ENCODE data around the gene KRT7. TPM values are rescaled to one million over a fixed set of nuclear protein-coding genes. Genes with fewer than 3 reads are reported as not detected.

KRT7 gene
- total RNA-seq, 1 experiment from 2014 or later, result 13.9 TPM

- H3K9me3 ChIP-seq, result no peaks in the 10 kb centered on the region
- H3K27me3 ChIP-seq (replicated peaks; ENCODE audit: control insufficient read depth, insufficient read depth, low read length), result no peaks in the 10 kb centered on the region
- no TSS peak for BruUV-seq (replicated peaks)
- no peak for TF ChIP-seq CTCF (IDR thresholded peaks at IDR 0.05; ENCODE audit: insufficient read depth in 1 of 2, low read depth in 1 of 2, low read length in 1 of 2, severe bottlenecking in 1 of 2, unreplicated experiment in 1 of 2)
- CTCF ChIA-PET, result no interaction called here
- intact Hi-C loops (cut with micrococcal nuclease; ENCODE audit: unreplicated experiment), result no loop called here
- no peak overlapping the region for H3K4me3 ChIP-seq (ENCODE audit: low read depth, low read length)
- peaks cover 7% of the 10 kb centered on the region; the same call in 1 of the 2 replicates for H3K4me1 ChIP-seq
- Mint-ChIP-seq H3K27ac (ENCODE audit: unreplicated experiment) (peak overlapping the region; percentile 20), H3K27me3 (ENCODE audit: insufficient read depth, unreplicated experiment) (no peaks in the 10 kb centered on the region), H3K36me3 (ENCODE audit: insufficient read depth, unreplicated experiment) (no peaks in the 10 kb centered on the region), H3K4me3 (ENCODE audit: unreplicated experiment) (no peak overlapping the region), H3K4me1 (ENCODE audit: low read depth, unreplicated experiment) (peaks cover 6% of the 10 kb centered on the region), H3K9me3 (ENCODE audit: unreplicated experiment) (no peaks in the 10 kb centered on the region)
- POLR2A ChIA-PET, result no interaction called here
- no peaks in the 10 kb centered on the region for H3K36me3 ChIP-seq (ENCODE audit: control insufficient read depth, insufficient read depth, low read length)
- DNase-seq, result no peak
These were observed 30.5 kb upstream of the KRT7 start for GRCh38 chr12:52202361-52203078.

- H3K27ac Mint-ChIP-seq (ENCODE audit: unreplicated experiment), result peak overlapping the region; percentile 20
- no peaks in the 10 kb centered on the region for H3K36me3 ChIP-seq (ENCODE audit: control insufficient read depth, insufficient read depth, low read length)
- H3K9me3 Mint-ChIP-seq (ENCODE audit: unreplicated experiment), result no peaks in the 10 kb centered on the region
- H3K27me3 ChIP-seq (replicated peaks; ENCODE audit: control insufficient read depth, insufficient read depth, low read length), result no peaks in the 10 kb centered on the region
- H3K9me3 ChIP-seq, result no peaks in the 10 kb centered on the region
- BruUV-seq (replicated peaks), result no TSS peak
- ChIA-PET CTCF (interaction anchor here (0.5 kb wide), 1 partner anchor 31 kb away, joined by 3 read pairs; no protein-coding TSS in a partner anchor), POLR2A (no interaction called here)
- H3K36me3 Mint-ChIP-seq (ENCODE audit: insufficient read depth, unreplicated experiment), result no peaks in the 10 kb centered on the region
- DNase-seq, result peak; percentile 34 to 50
- peaks cover 7% of the 10 kb centered on the region; the same call in 1 of the 2 replicates for H3K4me1 ChIP-seq
- no peak overlapping the region for H3K4me3 ChIP-seq (ENCODE audit: low read depth, low read length)
- intact Hi-C loops (cut with micrococcal nuclease; ENCODE audit: unreplicated experiment), result no loop called here
- H3K4me1 Mint-ChIP-seq (ENCODE audit: low read depth, unreplicated experiment), result peaks cover 6% of the 10 kb centered on the region
- H3K27me3 Mint-ChIP-seq (ENCODE audit: insufficient read depth, unreplicated experiment), result no peaks in the 10 kb centered on the region
- TF ChIP-seq CTCF (IDR thresholded peaks at IDR 0.05; ENCODE audit: insufficient read depth in 1 of 2, low read depth in 1 of 2, low read length in 1 of 2, severe bottlenecking in 1 of 2, unreplicated experiment in 1 of 2), result no peak
- no peak overlapping the region for H3K4me3 Mint-ChIP-seq (ENCODE audit: unreplicated experiment)
These were observed 29.7 kb upstream of the KRT7 start for GRCh38 chr12:52203079-52203921.

- peaks cover 6% of the 10 kb centered on the region for H3K4me1 Mint-ChIP-seq (ENCODE audit: low read depth, unreplicated experiment)
- Histone ChIP-seq H3K9me3 (no peaks in the 10 kb centered on the region), H3K4me1 (peaks cover 7% of the 10 kb centered on the region; the same call in 1 of the 2 replicates), H3K4me3 (ENCODE audit: low read depth, low read length) (no peak overlapping the region), H3K36me3 (ENCODE audit: control insufficient read depth, insufficient read depth, low read length) (no peaks in the 10 kb centered on the region), H3K27me3 (replicated peaks; ENCODE audit: control insufficient read depth, insufficient read depth, low read length) (no peaks in the 10 kb centered on the region)
- H3K9me3 Mint-ChIP-seq (ENCODE audit: unreplicated experiment), result no peaks in the 10 kb centered on the region
- no peak overlapping the region for H3K4me3 Mint-ChIP-seq (ENCODE audit: unreplicated experiment)
- intact Hi-C loops (cut with micrococcal nuclease; ENCODE audit: unreplicated experiment), result no loop called here
- no peaks in the 10 kb centered on the region for H3K36me3 Mint-ChIP-seq (ENCODE audit: insufficient read depth, unreplicated experiment)
- ChIA-PET CTCF (no interaction called here), POLR2A (no interaction called here)
- no peak overlapping the region for H3K27ac Mint-ChIP-seq (ENCODE audit: unreplicated experiment)
- H3K27me3 Mint-ChIP-seq (ENCODE audit: insufficient read depth, unreplicated experiment), result no peaks in the 10 kb centered on the region
- DNase-seq, result no peak
- no peak for TF ChIP-seq CTCF (IDR thresholded peaks at IDR 0.05; ENCODE audit: insufficient read depth in 1 of 2, low read depth in 1 of 2, low read length in 1 of 2, severe bottlenecking in 1 of 2, unreplicated experiment in 1 of 2)
- no TSS peak for BruUV-seq (replicated peaks)
These were observed 28.7 kb upstream of the KRT7 start for GRCh38 chr12:52204095-52204930.
